Measurements from ENCODE around the gene TP53BP1.
A peak's percentile ranks its signal among the peaks of the same experiment; 100 is the strongest.

TP53BP1 gene

GRCh38 chr15:43487271-43487895, 5.6 kb downstream of the TP53BP1 start:
- FAIRE-seq: no peak

- no peak for FAIRE-seq
Observed at GRCh38 chr15:43484455-43484854, 8.5 kb downstream of the TP53BP1 start.

GRCh38 chr15:43483297-43484128, 9.4 kb downstream of the TP53BP1 start:
- peak; percentile 18 for FAIRE-seq

GRCh38 chr15:43473885-43474284, 19.1 kb downstream of the TP53BP1 start:
- no peak for FAIRE-seq

- FAIRE-seq: no peak
Observed at GRCh38 chr15:43471975-43472374, 21.0 kb downstream of the TP53BP1 start.

- FAIRE-seq: no peak
Observed at GRCh38 chr15:43469867-43470266, 23.1 kb downstream of the TP53BP1 start.

GRCh38 chr15:43465100-43465499, 27.9 kb downstream of the TP53BP1 start:
- FAIRE-seq: no peak

GRCh38 chr15:43463998-43464397, 29.0 kb downstream of the TP53BP1 start:
- FAIRE-seq: no peak

GRCh38 chr15:43463507-43463906, 29.4 kb downstream of the TP53BP1 start:
- no peak for FAIRE-seq

GRCh38 chr15:43449981-43450380, 43.0 kb downstream of the TP53BP1 start:
- FAIRE-seq: no peak

- FAIRE-seq: no peak
Observed at GRCh38 chr15:43446344-43446743, 46.6 kb downstream of the TP53BP1 start.

- FAIRE-seq: no peak
Observed at GRCh38 chr15:43441316-43441715, 51.6 kb downstream of the TP53BP1 start.

- FAIRE-seq: no peak
Observed at GRCh38 chr15:43440721-43441281, 52.2 kb downstream of the TP53BP1 start.

GRCh38 chr15:43439268-43439667, 53.7 kb downstream of the TP53BP1 start:
- FAIRE-seq: no peak

GRCh38 chr15:43436395-43436794, 56.6 kb downstream of the TP53BP1 start:
- no peak for FAIRE-seq

GRCh38 chr15:43434446-43434845, 58.5 kb downstream of the TP53BP1 start:
- FAIRE-seq: no peak

- no peak for FAIRE-seq
Observed at GRCh38 chr15:43433661-43434303, 59.2 kb downstream of the TP53BP1 start.

- no peak for FAIRE-seq
Observed at GRCh38 chr15:43433165-43433564, 59.8 kb downstream of the TP53BP1 start.

GRCh38 chr15:43429687-43430086, 63.3 kb downstream of the TP53BP1 start:
- no peak for FAIRE-seq

GRCh38 chr15:43423793-43424192, 69.2 kb downstream of the TP53BP1 start:
- no peak for FAIRE-seq

- no peak for FAIRE-seq
Observed at GRCh38 chr15:43420876-43421275, 72.1 kb downstream of the TP53BP1 start.

- no peak for FAIRE-seq
Observed at GRCh38 chr15:43420435-43420834, 72.5 kb downstream of the TP53BP1 start.

GRCh38 chr15:43414196-43414595, 78.8 kb downstream of the TP53BP1 start:
- FAIRE-seq: no peak

GRCh38 chr15:43412096-43412495, 80.9 kb downstream of the TP53BP1 start:
- FAIRE-seq: no peak
